GM23338 (cell line): ENCODE data around the gene KRT7. TPM values are rescaled to one million over a fixed set of nuclear protein-coding genes. Genes with fewer than 3 reads are reported as not detected.

ENCODE experiments used
- ATAC-seq: fragments of 200-7000 bp; cut with Tn5 transposase; 3 replicates; pipeline ENCODE4 v1.9.1; 2020
- DNase-seq: peaks from one replicate; pipeline ENCODE4 v3.0.0-alpha.2; 2015; ENCODE audit warnings: low spot score
- H2AFZ ChIP-seq: fragments of 200-600 bp; sonication (generic); 2 replicates; pipeline ENCODE4 v1.8.0; 2016; ENCODE audit warnings: antibody characterized with exemption, mild to moderate bottlenecking, moderate library complexity
- H3F3A ChIP-seq: fragments of 200-600 bp; sonication (generic); replicated peaks from 2 replicates; pipeline ENCODE4 v1.8.0; 2017; ENCODE audit warnings: antibody characterized with exemption, mixed run types, low read depth
- H3K27ac ChIP-seq: fragments of 200-600 bp; sonication (generic); 2 replicates; pipeline ENCODE4 v1.6.1; 2016; ENCODE audit warnings: low read depth
- H3K27me3 ChIP-seq: fragments of 200-600 bp; sonication (generic); 2 replicates; pipeline ENCODE4 v1.8.0; 2016; ENCODE audit warnings: mild to moderate bottlenecking, mixed run types, moderate library complexity; ENCODE audit not compliant: insufficient read depth
- H3K36me3 ChIP-seq: fragments of 200-600 bp; sonication (generic); 2 replicates; pipeline ENCODE4 v1.8.0; 2016; ENCODE audit warnings: mild to moderate bottlenecking; ENCODE audit not compliant: insufficient read depth
- H3K4me1 ChIP-seq: fragments of 200-600 bp; sonication (generic); 2 replicates; pipeline ENCODE4 v1.8.0; 2016; ENCODE audit warnings: mild to moderate bottlenecking, moderate library complexity; ENCODE audit not compliant: insufficient read depth
- H3K4me2 ChIP-seq: fragments of 200-600 bp; sonication (generic); 2 replicates; pipeline ENCODE4 v1.7.1; 2017; ENCODE audit warnings: mixed run types
- H3K4me3 ChIP-seq: fragments of 200-600 bp; sonication (generic); 2 replicates; pipeline ENCODE4 v1.6.1; 2016; ENCODE audit warnings: mixed run types
- H3K79me2 ChIP-seq: fragments of 200-600 bp; sonication (generic); replicated peaks from 2 replicates; pipeline ENCODE4 v1.8.0; 2017; ENCODE audit warnings: mild to moderate bottlenecking; ENCODE audit not compliant: insufficient read depth
- H3K9me2 ChIP-seq: fragments of 200-600 bp; sonication (generic); 2 replicates; pipeline ENCODE4 v1.8.0; 2017; ENCODE audit not compliant: insufficient read depth
- H4K20me1 ChIP-seq: fragments of 200-600 bp; sonication (generic); replicated peaks from 2 replicates; pipeline ENCODE4 v1.8.0; 2017; ENCODE audit warnings: mild to moderate bottlenecking; ENCODE audit not compliant: insufficient read depth
- H3K27ac Mint-ChIP-seq: 2 replicates; pipeline ENCODE4 v1.8.0; 2020; ENCODE audit warnings: inconsistent platforms, mild to moderate bottlenecking, moderate library complexity, mixed read lengths
- H3K27me3 Mint-ChIP-seq: 3 replicates; pipeline ENCODE4 v1.8.0; 2022; ENCODE audit warnings: low read depth, mild to moderate bottlenecking, moderate library complexity, mixed read lengths, inconsistent platforms; ENCODE audit not compliant: insufficient read depth, poor library complexity
- H3K36me3 Mint-ChIP-seq: 3 replicates; pipeline ENCODE4 v1.8.0; 2021; ENCODE audit warnings: low read depth, mild to moderate bottlenecking, inconsistent platforms, moderate library complexity, mixed read lengths
- H3K4me1 Mint-ChIP-seq: 3 replicates; pipeline ENCODE4 v1.8.0; 2020; ENCODE audit warnings: mild to moderate bottlenecking, inconsistent platforms, mixed read lengths
- H3K4me3 Mint-ChIP-seq: 3 replicates; pipeline ENCODE4 v1.8.0; 2021; ENCODE audit warnings: moderate library complexity, mild to moderate bottlenecking, inconsistent platforms, mixed read lengths
- H3K9me3 Mint-ChIP-seq: 3 replicates; pipeline ENCODE4 v1.8.0; 2020; ENCODE audit warnings: moderate library complexity, mild to moderate bottlenecking, inconsistent platforms, mixed read lengths
- CREB1 ChIP-seq: fragments of 250-450 bp; sonication (Bioruptor Pico); IDR thresholded peaks from 2 replicates; pipeline ENCODE4 v1.5.0; 2020; ENCODE audit warnings: low read depth, mild to moderate bottlenecking, moderate library complexity
- EZH2 ChIP-seq: fragments of 200-600 bp; sonication (generic); IDR thresholded peaks from one replicate; pipeline ENCODE4 v1.8.0; 2017; ENCODE audit warnings: antibody characterized with exemption, mild to moderate bottlenecking, low read depth; ENCODE audit not compliant: unreplicated experiment
- JUNB ChIP-seq: IDR thresholded peaks from one replicate; pipeline ENCODE4 v1.6.1; 2016; ENCODE audit warnings: antibody characterized with exemption; ENCODE audit not compliant: unreplicated experiment
- NANOG ChIP-seq: IDR thresholded peaks from 2 replicates; pipeline ENCODE4 v1.6.1; 2016; ENCODE audit warnings: antibody characterized with exemption, borderline replicate concordance
- POLR2AphosphoS5 ChIP-seq: IDR thresholded peaks from 2 replicates; pipeline ENCODE4 v1.6.1; 2016; ENCODE audit warnings: antibody characterized with exemption, low read depth
- ZNF114 ChIP-seq: fragments of 250-450 bp; sonication (Bioruptor Pico); IDR thresholded peaks from 2 replicates; pipeline ENCODE4 v1.5.0; 2020; ENCODE audit warnings: mild to moderate bottlenecking, moderate library complexity
- polyA plus RNA-seq: library from polyadenylated mRNA; unstranded; fragments of >200 nt; fragmentation: Nextera tagmentation; extraction: Ambion mirVana; gene quantifications from 2 replicates; pipeline ENCODE4 v1.2.1, GENCODE V29; 2016
- total RNA-seq: library from RNA; depleted of rRNA; stranded (reverse); fragments of >200 nt; shearing (Covaris generic); gene quantifications from 2 replicates; pipeline ENCODE4 v1.2.3, GENCODE V29; 2014
- TF ChIP-seq, protein P1 (sequence below): IDR thresholded peaks from 2 replicates; pipeline ENCODE4 v1.6.1; 2016; ENCODE audit warnings: antibody characterized with exemption
- TF ChIP-seq, protein P2 (sequence below), 2 experiments: fragments of 200-600 bp in 1 of 2; sonication (generic) in 1 of 2; conservative IDR thresholded peaks; 2 replicates each; pipeline versions ENCODE4 v1.5.1 to v1.6.1; 2016 to 2017; ENCODE audit warnings: antibody characterized with exemption in 2 of 2, low read depth in 2 of 2, mild to moderate bottlenecking in 2 of 2, moderate library complexity in 1 of 2

Gene KRT7
- total and polyA plus RNA-seq, 2 experiments from 2014 or later, result 6.5 to 9.4 TPM

DNA sequence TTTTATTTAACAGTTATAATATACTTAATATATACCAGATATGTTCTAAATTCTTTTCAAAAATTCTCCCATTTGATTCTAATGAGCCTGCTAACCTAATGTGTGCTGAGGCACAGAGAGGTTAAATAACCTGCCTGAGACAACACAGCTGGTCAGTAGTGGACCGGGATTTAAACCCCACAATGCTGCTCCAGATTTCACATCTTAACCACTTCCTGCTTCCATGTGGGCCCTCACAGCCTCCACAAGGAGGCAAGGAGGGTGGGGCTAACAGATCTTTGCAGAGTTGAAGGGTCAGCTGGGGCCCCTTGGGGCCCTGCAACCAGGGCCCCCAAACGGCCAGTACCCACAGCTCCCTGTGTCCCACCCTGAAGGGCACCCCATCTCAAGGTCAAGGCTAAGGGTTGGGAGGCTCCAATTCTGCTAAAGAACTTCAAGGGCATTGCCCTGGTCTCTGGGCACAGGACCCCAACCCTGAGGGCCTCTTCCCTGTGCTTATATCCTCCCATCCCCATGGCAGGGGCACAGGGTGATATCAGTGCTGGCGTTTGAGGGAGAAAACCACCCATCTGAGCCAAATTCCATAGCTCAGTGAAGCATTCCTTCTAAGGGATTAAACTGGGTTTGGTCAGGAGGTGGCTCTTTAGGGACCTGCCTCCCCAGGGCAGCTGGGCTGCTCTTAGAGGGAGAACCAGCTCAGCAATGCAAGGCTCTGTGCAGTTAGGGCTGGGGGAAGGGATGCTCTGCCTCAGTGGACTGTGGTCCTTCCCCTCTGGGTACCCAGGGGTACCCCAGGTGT lies 43.5 kb upstream of the KRT7 start (continued):
- TF ChIP-seq CREB1 (CRISPR knock-in tag) (no peak), NANOG (no peak)

DNA sequence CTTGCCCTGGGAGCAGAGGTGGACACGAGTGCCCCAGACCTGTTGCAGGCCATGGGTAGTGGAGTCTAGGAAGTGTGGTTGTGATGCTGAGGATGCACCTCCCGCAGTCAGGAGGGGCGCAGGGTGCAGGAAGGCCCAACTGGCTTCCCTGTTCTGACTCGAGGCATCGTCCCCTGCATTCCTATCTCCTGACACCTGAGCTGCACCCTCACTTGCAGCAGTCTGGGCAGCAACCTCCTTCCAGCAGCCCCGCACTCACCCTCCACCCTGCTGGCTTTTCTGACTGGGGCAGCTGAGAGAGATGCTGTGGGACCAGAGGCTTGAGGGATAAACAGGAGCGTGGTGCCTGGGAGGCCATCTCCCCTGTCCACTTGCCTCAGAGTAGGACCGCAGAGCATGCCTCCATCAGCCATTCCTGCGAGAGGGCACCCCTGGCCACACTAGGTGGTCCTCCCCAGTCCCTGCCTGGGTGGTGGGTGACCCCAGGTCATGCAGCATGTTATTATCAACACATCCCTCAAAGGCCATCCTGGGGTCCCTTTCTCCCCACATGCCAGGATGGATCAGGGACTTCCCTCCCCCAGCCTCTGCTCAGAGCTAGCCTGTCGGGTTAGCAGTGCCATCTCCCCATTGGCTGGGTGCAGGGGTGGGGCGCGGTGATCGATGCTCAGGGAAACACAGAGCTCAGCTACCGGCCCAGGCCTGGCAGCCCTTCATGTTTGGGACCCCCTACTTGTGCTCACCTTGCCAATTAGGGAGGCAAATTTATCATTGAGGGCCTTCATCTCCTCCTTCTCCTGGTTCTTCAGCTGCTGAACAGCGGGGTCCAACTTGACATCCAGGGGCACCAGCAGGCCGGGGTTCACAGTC lies 41.9 kb upstream of the KRT7 start:
- no peaks in the 10 kb centered on the region for H3K9me2 ChIP-seq
- no peaks in the 10 kb centered on the region for H3F3A ChIP-seq
- no peaks in the 10 kb centered on the region for H3K9me3 Mint-ChIP-seq
- H3K4me1 ChIP-seq, result no peaks in the 10 kb centered on the region
- H3K27ac Mint-ChIP-seq, result no peak overlapping the region; the same call in 1 of the 2 replicates
- TF ChIP-seq CREB1 (CRISPR knock-in tag) (no peak), NANOG (no peak), POLR2AphosphoS5 (no peak), EZH2 (no peak), ZNF114 (CRISPR knock-in tag) (no peak), JUNB (no peak)
- TF ChIP-seq, protein P1, sequence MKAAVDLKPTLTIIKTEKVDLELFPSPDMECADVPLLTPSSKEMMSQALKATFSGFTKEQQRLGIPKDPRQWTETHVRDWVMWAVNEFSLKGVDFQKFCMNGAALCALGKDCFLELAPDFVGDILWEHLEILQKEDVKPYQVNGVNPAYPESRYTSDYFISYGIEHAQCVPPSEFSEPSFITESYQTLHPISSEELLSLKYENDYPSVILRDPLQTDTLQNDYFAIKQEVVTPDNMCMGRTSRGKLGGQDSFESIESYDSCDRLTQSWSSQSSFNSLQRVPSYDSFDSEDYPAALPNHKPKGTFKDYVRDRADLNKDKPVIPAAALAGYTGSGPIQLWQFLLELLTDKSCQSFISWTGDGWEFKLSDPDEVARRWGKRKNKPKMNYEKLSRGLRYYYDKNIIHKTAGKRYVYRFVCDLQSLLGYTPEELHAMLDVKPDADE, result no peak
- TF ChIP-seq, protein P2, sequence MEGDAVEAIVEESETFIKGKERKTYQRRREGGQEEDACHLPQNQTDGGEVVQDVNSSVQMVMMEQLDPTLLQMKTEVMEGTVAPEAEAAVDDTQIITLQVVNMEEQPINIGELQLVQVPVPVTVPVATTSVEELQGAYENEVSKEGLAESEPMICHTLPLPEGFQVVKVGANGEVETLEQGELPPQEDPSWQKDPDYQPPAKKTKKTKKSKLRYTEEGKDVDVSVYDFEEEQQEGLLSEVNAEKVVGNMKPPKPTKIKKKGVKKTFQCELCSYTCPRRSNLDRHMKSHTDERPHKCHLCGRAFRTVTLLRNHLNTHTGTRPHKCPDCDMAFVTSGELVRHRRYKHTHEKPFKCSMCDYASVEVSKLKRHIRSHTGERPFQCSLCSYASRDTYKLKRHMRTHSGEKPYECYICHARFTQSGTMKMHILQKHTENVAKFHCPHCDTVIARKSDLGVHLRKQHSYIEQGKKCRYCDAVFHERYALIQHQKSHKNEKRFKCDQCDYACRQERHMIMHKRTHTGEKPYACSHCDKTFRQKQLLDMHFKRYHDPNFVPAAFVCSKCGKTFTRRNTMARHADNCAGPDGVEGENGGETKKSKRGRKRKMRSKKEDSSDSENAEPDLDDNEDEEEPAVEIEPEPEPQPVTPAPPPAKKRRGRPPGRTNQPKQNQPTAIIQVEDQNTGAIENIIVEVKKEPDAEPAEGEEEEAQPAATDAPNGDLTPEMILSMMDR (conservative IDR thresholded peaks at IDR 0.05; ENCODE audit: low read depth in 2 of 2), result no peak
- H4K20me1 ChIP-seq, result no peaks in the 10 kb centered on the region
- H3K36me3 Mint-ChIP-seq, result no peaks in the 10 kb centered on the region
- H3K36me3 ChIP-seq, result no peaks in the 10 kb centered on the region
- peaks cover 3% of the 10 kb centered on the region for H3K27me3 Mint-ChIP-seq
- H3K79me2 ChIP-seq, result no peaks in the 10 kb centered on the region
- H3K27me3 ChIP-seq, result no peaks in the 10 kb centered on the region
- H3K4me2 ChIP-seq, result no peak overlapping the region
- DNase-seq (no peak), ATAC-seq (peak; percentile 35)
- H2AFZ ChIP-seq, result no peak overlapping the region; the same call in 1 of the 2 replicates
- no peak overlapping the region for H3K27ac ChIP-seq
- H3K4me3 ChIP-seq, result no peak overlapping the region
- H3K4me1 Mint-ChIP-seq, result peaks cover 13% of the 10 kb centered on the region
- H3K4me3 Mint-ChIP-seq, result no peak overlapping the region
